ENCODE measurements around the gene MRPL53. TPM values are rescaled to one million over a fixed set of nuclear protein-coding genes. Genes with fewer than 3 reads are reported as not detected.
A peak's percentile ranks its signal among the peaks of the same experiment; 100 is the strongest.

Gene MRPL53
- total and polyA plus RNA-seq, 2 of the 13 experiments (the other 11 are each of a cell fraction or from before 2014, with no cell fraction given) = 34.3 to 51.9 TPM

- TF ChIP-seq TAF15 (IDR thresholded peaks at IDR 0.05; ENCODE audit: low read depth, low read length, poor library complexity, severe bottlenecking) (no peak), POLR2AphosphoS2 (IDR thresholded peaks at IDR 0.05; ENCODE audit: low read depth, low read length) (no peak), STAT5B (CRISPR knock-in tag; IDR thresholded peaks at IDR 0.05) (no peak), MED13 (CRISPR knock-in tag; IDR thresholded peaks at IDR 0.05) (no peak; the same call in 1 of the 2 replicates), CCDC6 (CRISPR knock-in tag; IDR thresholded peaks at IDR 0.05) (peak; percentile 51), GLI4 (CRISPR knock-in tag; IDR thresholded peaks at IDR 0.05; ENCODE audit: borderline replicate concordance) (0 out of 2 replicates have a peak, but pooled peaks have one; percentile 51), THRA (CRISPR knock-in tag; IDR thresholded peaks at IDR 0.05; ENCODE audit: borderline replicate concordance) (peak; percentile 84), NFKB2 (CRISPR knock-in tag; IDR thresholded peaks at IDR 0.05; ENCODE audit: borderline replicate concordance) (no peak), NFIC (IDR thresholded peaks at IDR 0.05; ENCODE audit: low read length) (peak; percentile 90), ZFP90 (CRISPR knock-in tag; IDR thresholded peaks at IDR 0.05; ENCODE audit: borderline replicate concordance) (peak; percentile 2; the same call in 1 of the 2 replicates), SYNCRIP (IDR thresholded peaks at IDR 0.05; ENCODE audit: insufficient read depth, low read depth, low read length) (no peak), MATR3 (CRISPR knock-in tag; IDR thresholded peaks at IDR 0.05) (no peak), DNMT3B (CRISPR knock-in tag; conservative IDR thresholded peaks at IDR 0.05) (no peak), ZFP41 (CRISPR knock-in tag; IDR thresholded peaks at IDR 0.05; ENCODE audit: borderline replicate concordance) (no peak), EED (CRISPR knock-in tag; IDR thresholded peaks at IDR 0.05) (no peak), ZNF615 (CRISPR knock-in tag; IDR thresholded peaks at IDR 0.05; ENCODE audit: borderline replicate concordance) (no peak), ZBTB46 (CRISPR knock-in tag; IDR thresholded peaks at IDR 0.05; ENCODE audit: borderline replicate concordance) (no peak), HNRNPK (IDR thresholded peaks at IDR 0.05; ENCODE audit: low read depth, low read length, poor library complexity, severe bottlenecking) (no peak), ATM (IDR thresholded peaks at IDR 0.05; ENCODE audit: borderline replicate concordance) (peak; percentile 96), MIER2 (CRISPR knock-in tag; IDR thresholded peaks at IDR 0.05) (peak; percentile 75; the same call in 1 of the 2 replicates), PTBP1 (IDR thresholded peaks at IDR 0.05; ENCODE audit: low read depth, low read length, poor library complexity, severe bottlenecking) (no peak), RARG (CRISPR knock-in tag; IDR thresholded peaks at IDR 0.05; ENCODE audit: low read depth) (no peak), SSRP1 (CRISPR knock-in tag; IDR thresholded peaks at IDR 0.05) (no peak), MYC (CRISPR knock-in tag; IDR thresholded peaks at IDR 0.05; ENCODE audit: borderline replicate concordance) (no peak), ZMAT5 (CRISPR knock-in tag; IDR thresholded peaks at IDR 0.05; ENCODE audit: borderline replicate concordance, low read depth) (no peak), ZNF839 (CRISPR knock-in tag; IDR thresholded peaks at IDR 0.05; ENCODE audit: borderline replicate concordance) (0 out of 2 replicates have a peak, but pooled peaks have one; percentile 48), ZSCAN29 (CRISPR knock-in tag; conservative IDR thresholded peaks at IDR 0.05) (no peak), ZNF788 (CRISPR knock-in tag; IDR thresholded peaks at IDR 0.05; ENCODE audit: borderline replicate concordance) (peak; percentile 16; the same call in 1 of the 2 replicates)
Observed at GRCh38 chr2:74488643-74489481, 16.4 kb upstream of the MRPL53 start (continued).

Measured in HepG2 (cell line).